Natural killer cell (primary cell): ENCODE data around the gene MSMO1. TPM values are rescaled to one million over a fixed set of nuclear protein-coding genes. Genes with fewer than 3 reads are reported as not detected.

Experiments
- ATAC-seq, 3 donors: fragments of 150-1000 bp in 2 of 3; fragments of 200-7000 bp in 1 of 3; cut with Tn5 transposase; 1 replicate in 1 of 3; 2 replicates in 2 of 3; pipeline ENCODE4 v1.10.0; 2021; ENCODE audit warnings: mild to moderate bottlenecking in 2 of 3, moderate library complexity in 2 of 3
- DNase-seq, 2 donors: peaks; one replicate each; pipeline versions ENCODE4 v3.0.0 to v3.0.0-alpha.2; 2013 to 2021; ENCODE audit warnings: mixed read lengths in 1 of 2
- H3K27ac ChIP-seq: one replicate; pipeline ENCODE4 v1.5.1; 2013; ENCODE audit warnings: mild to moderate bottlenecking, low read length
- H3K27me3 ChIP-seq: one replicate; pipeline ENCODE4 v1.6.1; 2013; ENCODE audit warnings: low read length; ENCODE audit not compliant: control insufficient read depth, insufficient read depth
- H3K36me3 ChIP-seq: one replicate; pipeline ENCODE4 v1.6.1; 2013; ENCODE audit warnings: low read length; ENCODE audit not compliant: control insufficient read depth, insufficient read depth
- H3K4me1 ChIP-seq: one replicate; pipeline ENCODE4 v1.6.1; 2013; ENCODE audit warnings: low read length; ENCODE audit not compliant: control insufficient read depth, insufficient read depth
- H3K4me3 ChIP-seq: one replicate; pipeline ENCODE4 v1.5.1; 2013; ENCODE audit warnings: low read length
- H3K9me3 ChIP-seq: one replicate; pipeline ENCODE4 v1.6.1; 2013; ENCODE audit warnings: low read length; ENCODE audit not compliant: control insufficient read depth, insufficient read depth
- H3K27ac Mint-ChIP-seq, 2 donors: one replicate each; pipeline ENCODE4 v1.8.0; 2022; ENCODE audit warnings: mild to moderate bottlenecking in 2 of 2, mixed read lengths in 2 of 2, moderate library complexity in 1 of 2
- H3K27me3 Mint-ChIP-seq, 2 donors: one replicate each; pipeline ENCODE4 v1.8.0; 2022; ENCODE audit warnings: low read depth in 2 of 2, mixed read lengths in 2 of 2
- H3K36me3 Mint-ChIP-seq: one replicate; pipeline ENCODE4 v1.8.0; 2022; ENCODE audit warnings: mixed read lengths
- H3K4me1 Mint-ChIP-seq, 2 donors: one replicate each; pipeline ENCODE4 v1.8.0; 2022; ENCODE audit warnings: mixed read lengths in 2 of 2
- H3K4me3 Mint-ChIP-seq: one replicate; pipeline ENCODE4 v1.8.0; 2022; ENCODE audit warnings: mild to moderate bottlenecking, moderate library complexity, mixed read lengths
- H3K9me3 Mint-ChIP-seq, 2 donors: one replicate each; pipeline ENCODE4 v1.8.0; 2022; ENCODE audit warnings: mixed read lengths in 2 of 2
- WGBS: methylation state at CpG from one replicate; pipeline ENCODE4 v1.1.7; 2013; ENCODE audit warnings: missing lambda C conversion rate; ENCODE audit not compliant: insufficient coverage; 5-methylcytosine and 5-hydroxymethylcytosine counted together
- intact Hi-C: fragments of 100-400 bp; cut with micrococcal nuclease; formaldehyde crosslinking; loops from one replicate; pipeline ENCODE4 v1.14.2; 2022
- total RNA-seq, 4 donors: library from RNA; stranded (reverse); fragments of 120-200 nt in 1 of 4; gene quantifications; one replicate each; pipeline versions ENCODE4 v1.2.3 to v1.2.4, GENCODE V29; 2013 to 2022
- TF ChIP-seq, protein P1 (sequence below): fragments of 200-600 bp; IDR thresholded peaks from one replicate; pipeline ENCODE4 v1.8.0; 2022; ENCODE audit warnings: antibody characterized with exemption

MSMO1 gene
- total RNA-seq, 3 donors from 2014 or later (not counting 1 experiment from before 2014, with no cell fraction given) = 22.5 to 27.7 (median 23.9) TPM

DNA sequence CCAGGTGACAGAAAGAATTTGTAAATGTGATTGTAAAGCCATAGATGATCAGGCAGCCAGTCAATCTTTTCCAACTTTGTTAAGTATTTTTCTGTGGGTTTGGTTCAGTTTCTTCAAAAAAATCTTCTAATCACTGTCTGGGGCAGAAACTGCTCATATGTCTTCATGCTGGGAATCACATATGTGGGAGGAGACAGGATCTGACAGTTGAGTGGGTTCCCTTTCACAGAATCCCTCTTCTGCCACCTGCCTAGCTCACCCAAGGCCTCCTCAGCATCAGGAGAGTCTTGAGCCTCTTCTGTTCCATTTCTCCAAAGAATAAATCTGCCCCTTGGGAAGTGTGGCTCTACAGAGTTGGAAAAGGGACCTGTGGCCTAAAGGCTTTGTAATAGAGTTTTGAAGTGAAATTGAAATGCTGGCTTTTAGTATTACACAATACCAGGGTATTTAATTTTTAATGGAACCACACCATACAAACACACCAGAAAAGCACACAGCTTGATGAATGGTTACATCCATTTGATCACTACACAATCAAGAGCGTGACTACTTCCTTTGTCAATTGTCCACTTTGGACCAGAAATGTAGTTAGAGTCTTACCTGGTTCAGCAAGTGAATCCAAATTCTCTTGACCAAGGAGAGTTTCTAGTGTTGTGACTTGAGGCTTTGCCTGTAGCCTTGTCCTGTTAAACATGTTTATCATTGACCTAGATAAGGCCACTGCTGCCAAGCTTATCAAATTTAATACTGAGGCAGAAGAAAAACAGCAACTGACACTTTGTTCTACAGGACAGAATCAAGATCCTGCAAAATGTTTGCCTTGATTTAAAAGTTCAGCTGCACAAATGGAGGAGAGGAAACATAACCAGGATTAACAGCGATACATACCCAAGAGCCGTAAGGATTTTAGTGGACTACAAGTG, 20.4 kb downstream of the MSMO1 start:
- TF ChIP-seq, protein P1, sequence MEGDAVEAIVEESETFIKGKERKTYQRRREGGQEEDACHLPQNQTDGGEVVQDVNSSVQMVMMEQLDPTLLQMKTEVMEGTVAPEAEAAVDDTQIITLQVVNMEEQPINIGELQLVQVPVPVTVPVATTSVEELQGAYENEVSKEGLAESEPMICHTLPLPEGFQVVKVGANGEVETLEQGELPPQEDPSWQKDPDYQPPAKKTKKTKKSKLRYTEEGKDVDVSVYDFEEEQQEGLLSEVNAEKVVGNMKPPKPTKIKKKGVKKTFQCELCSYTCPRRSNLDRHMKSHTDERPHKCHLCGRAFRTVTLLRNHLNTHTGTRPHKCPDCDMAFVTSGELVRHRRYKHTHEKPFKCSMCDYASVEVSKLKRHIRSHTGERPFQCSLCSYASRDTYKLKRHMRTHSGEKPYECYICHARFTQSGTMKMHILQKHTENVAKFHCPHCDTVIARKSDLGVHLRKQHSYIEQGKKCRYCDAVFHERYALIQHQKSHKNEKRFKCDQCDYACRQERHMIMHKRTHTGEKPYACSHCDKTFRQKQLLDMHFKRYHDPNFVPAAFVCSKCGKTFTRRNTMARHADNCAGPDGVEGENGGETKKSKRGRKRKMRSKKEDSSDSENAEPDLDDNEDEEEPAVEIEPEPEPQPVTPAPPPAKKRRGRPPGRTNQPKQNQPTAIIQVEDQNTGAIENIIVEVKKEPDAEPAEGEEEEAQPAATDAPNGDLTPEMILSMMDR = no peak
- Mint-ChIP-seq H3K27ac (no peak overlapping the region), H3K9me3 (no peaks in the 10 kb centered on the region), H3K27me3 (peaks cover 10 to 20% of the 10 kb centered on the region in 2 donors), H3K4me3 (no peak overlapping the region), H3K4me1 (peaks cover 0 to 5% of the 10 kb centered on the region in 2 donors), H3K36me3 (no peaks in the 10 kb centered on the region)
- intact Hi-C loops = no loop called here
- WGBS = 87% methylated on average over 1 of the region's 3 CpGs
- Histone ChIP-seq H3K27ac (no peak overlapping the region), H3K4me1 (no peaks in the 10 kb centered on the region), H3K36me3 (no peaks in the 10 kb centered on the region), H3K27me3 (no peaks in the 10 kb centered on the region), H3K9me3 (no peaks in the 10 kb centered on the region), H3K4me3 (no peak overlapping the region)
- ATAC-seq (no peak), DNase-seq (no peak)

DNA sequence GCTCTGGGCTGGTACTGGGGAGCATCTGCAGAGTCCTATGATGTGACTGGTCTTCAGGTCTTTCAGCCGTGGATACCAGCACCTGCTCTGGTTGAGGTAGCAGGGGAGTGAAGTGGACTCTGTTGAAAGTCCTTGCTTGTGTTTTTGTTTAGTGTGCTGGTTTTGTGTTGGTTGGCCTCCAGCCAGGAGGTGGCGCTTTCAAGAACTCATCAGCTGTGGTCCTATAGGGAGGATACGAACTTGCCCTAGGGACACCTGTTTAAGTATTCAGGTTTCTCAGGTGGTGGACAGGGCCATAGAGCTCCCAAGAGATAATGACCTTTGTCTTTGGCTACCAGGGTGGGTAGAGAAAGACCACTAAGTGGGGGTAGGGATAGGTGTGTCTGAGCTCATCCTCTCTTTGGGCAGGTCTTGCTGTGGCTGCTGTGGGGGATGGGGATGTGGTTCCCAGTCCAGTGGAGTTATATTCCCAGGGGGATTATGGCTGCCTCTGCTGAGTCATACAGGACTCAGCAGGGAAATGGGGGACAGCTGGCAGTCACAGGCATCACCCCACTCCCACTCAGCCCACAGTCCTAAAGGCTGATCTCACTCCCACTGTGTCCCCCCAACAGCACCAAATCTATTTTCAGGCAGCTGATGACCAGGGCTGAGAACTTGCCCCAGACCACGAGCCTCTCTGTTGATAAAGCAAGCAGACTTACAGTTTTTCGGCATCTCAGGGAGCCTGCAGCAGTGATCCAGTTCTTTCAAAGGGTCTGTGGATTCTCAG, 24.1 kb downstream of the MSMO1 start:
- H3K36me3 Mint-ChIP-seq = no peaks in the 10 kb centered on the region
- 92% methylated on average over 5 of the region's 5 CpGs for WGBS
- H3K27me3 ChIP-seq = no peaks in the 10 kb centered on the region
- ATAC-seq (no peak), DNase-seq (no peak)
- peaks cover 10 to 22% of the 10 kb centered on the region in 2 donors for H3K27me3 Mint-ChIP-seq
- H3K27ac ChIP-seq = no peak overlapping the region
- no peak overlapping the region for H3K27ac Mint-ChIP-seq
- TF ChIP-seq, protein P1 = no peak
- H3K9me3 ChIP-seq = no peaks in the 10 kb centered on the region
- H3K36me3 ChIP-seq = no peaks in the 10 kb centered on the region
- H3K4me3 Mint-ChIP-seq = no peak overlapping the region
- H3K9me3 Mint-ChIP-seq = no peaks in the 10 kb centered on the region
- no peaks in the 10 kb centered on the region for H3K4me1 ChIP-seq
- intact Hi-C loops = loop anchor here (10.0 kb wide), 1 partner anchor 113 kb away; no protein-coding TSS in a partner anchor
- H3K4me1 Mint-ChIP-seq = no peaks in the 10 kb centered on the region
- no peak overlapping the region for H3K4me3 ChIP-seq

DNA sequence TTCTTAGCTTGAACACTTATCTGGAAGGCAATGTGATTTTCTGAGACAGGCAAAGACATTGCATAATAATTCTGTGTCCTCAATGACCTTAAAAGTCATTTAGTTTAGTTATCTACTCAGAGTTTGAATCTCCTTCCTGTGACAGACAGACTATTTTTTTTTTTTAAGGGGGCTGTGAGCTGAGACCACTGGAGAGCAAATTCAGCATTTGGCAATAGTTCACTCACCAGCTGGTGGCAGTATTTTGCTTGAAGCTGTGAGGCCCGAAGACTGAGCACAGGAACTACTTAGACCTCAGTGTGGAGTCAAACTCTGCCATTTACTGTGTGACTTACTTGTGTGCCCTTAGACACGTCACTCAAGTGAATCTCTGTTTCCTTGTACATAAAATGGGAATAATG, 28.4 kb downstream of the MSMO1 start:
- DNase-seq (peak in 1 of 2 donors; percentile 24), ATAC-seq (peak in 1 of 3 donors; percentile 36)
- WGBS = 13% methylated on average over 2 of the region's 2 CpGs
- TF ChIP-seq, protein P1 = no peak
- Mint-ChIP-seq H3K27ac (no peak overlapping the region), H3K27me3 (peaks cover 14 to 29% of the 10 kb centered on the region in 2 donors), H3K4me1 (no peaks in the 10 kb centered on the region), H3K36me3 (no peaks in the 10 kb centered on the region), H3K9me3 (no peaks in the 10 kb centered on the region), H3K4me3 (no peak overlapping the region)
- Histone ChIP-seq H3K4me1 (no peaks in the 10 kb centered on the region), H3K27ac (no peak overlapping the region), H3K9me3 (no peaks in the 10 kb centered on the region), H3K36me3 (no peaks in the 10 kb centered on the region), H3K27me3 (no peaks in the 10 kb centered on the region), H3K4me3 (no peak overlapping the region)
- intact Hi-C loops = loop anchor here (10.0 kb wide), 1 partner anchor 109 kb away; no protein-coding TSS in a partner anchor
